Activated B cell treated with CpG ODN at 0.5 μM for 24 hours (primary cell): ENCODE measurements around the gene GLCCI1. TPM values are rescaled to one million over a fixed set of nuclear protein-coding genes. Genes with fewer than 3 reads are reported as not detected.

Experiments used
- ATAC-seq: fragments of 200-7000 bp; cut with Tn5 transposase; one replicate; pipeline ENCODE4 v1.10.0; 2021; ENCODE audit warnings: low read depth, mild to moderate bottlenecking, moderate library complexity
- CTCF ChIA-PET: fragments of 350-600 bp; sonication (Branson Sonifier 250); formaldehyde crosslinking; loops from one replicate; lab custom pipeline; 2021; ENCODE audit warnings: antibody characterized with exemption; lab: Charles Lee
- POLR2A ChIA-PET: fragments of 350-600 bp; sonication (Branson Sonifier 250); formaldehyde crosslinking; loops from one replicate; lab custom pipeline; 2021; ENCODE audit warnings: antibody characterized with exemption; lab: Charles Lee
- DNase-seq: peaks from one replicate; pipeline ENCODE4 v3.0.0; 2022
- H3K27ac Mint-ChIP-seq: one replicate; pipeline ENCODE4 v1.8.0; 2020; ENCODE audit warnings: mixed read lengths
- H3K27me3 Mint-ChIP-seq: one replicate; pipeline ENCODE4 v1.8.0; 2021; ENCODE audit warnings: mixed read lengths
- H3K36me3 Mint-ChIP-seq: one replicate; pipeline ENCODE4 v1.8.0; 2021; ENCODE audit warnings: low read depth, mixed read lengths
- H3K4me1 Mint-ChIP-seq: one replicate; pipeline ENCODE4 v1.8.0; 2021; ENCODE audit warnings: mixed read lengths
- H3K4me3 Mint-ChIP-seq: one replicate; pipeline ENCODE4 v1.8.0; 2020; ENCODE audit warnings: mild to moderate bottlenecking, mixed read lengths
- H3K9me3 Mint-ChIP-seq: one replicate; pipeline ENCODE4 v1.8.0; 2020; ENCODE audit warnings: mixed read lengths
- intact Hi-C: fragments of 100-400 bp; cut with micrococcal nuclease; formaldehyde crosslinking; loops from one replicate; pipeline ENCODE4 v1.15.1; 2024
- total RNA-seq: library from RNA; stranded (reverse); gene quantifications from 2 replicates; pipeline ENCODE4 v1.2.3, GENCODE V29; 2022
- TF ChIP-seq, protein P1 (sequence below): fragments of 200-600 bp; IDR thresholded peaks from one replicate; pipeline ENCODE4 v1.8.0; 2022; ENCODE audit warnings: antibody characterized with exemption, mild to moderate bottlenecking

GLCCI1 gene
- total RNA-seq, 1 donor from 2014 or later, result 37.4 TPM

DNA sequence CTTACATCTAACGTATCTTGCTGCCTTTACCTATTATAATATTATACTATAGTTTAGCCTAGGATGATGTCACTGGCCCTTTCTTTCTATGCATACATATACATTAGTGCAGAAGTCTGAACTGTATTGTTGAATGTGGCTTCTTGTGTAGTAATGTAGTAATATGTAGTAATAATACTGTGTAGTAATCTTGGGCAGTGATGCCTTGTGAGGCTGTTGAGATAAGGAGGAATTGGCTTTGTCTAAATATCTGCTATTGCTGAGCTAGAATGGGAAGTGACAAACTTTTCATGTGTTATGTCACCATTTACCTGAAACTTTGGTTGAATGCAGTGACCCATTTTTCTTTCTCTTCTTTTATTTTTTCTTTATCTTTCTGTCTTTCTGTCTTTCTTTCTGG is 11.0 kb downstream of the GLCCI1 start:
- no peak for DNase-seq
- POLR2A ChIA-PET, result interaction anchor here (3.9 kb wide), 1 partner anchor 11 kb away, joined by 32 read pairs; the partner anchor contains the start of gene GLCCI1

DNA sequence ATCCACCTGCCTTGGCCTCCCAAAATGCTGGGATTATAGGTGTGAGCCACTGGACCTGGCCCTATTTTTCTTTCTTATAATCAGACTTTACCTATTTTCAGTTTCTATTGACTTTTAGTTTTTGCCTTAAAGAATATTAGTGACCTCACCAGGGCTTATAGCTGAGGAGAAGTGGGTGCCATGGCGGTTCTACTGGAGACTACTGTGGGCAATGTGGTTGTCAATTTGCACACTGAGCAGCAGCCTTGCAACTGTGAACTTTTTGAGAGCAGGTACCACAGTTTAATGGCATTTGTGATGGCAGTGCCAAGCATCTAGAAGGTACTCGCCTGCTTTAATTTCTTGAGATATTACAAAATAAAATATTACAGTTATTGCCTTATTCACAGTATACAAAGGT is 11.5 kb downstream of the GLCCI1 start:
- ChIA-PET POLR2A (interaction anchor here (3.9 kb wide), 1 partner anchor 11 kb away, joined by 32 read pairs; the partner anchor contains the start of gene GLCCI1), CTCF (no interaction called here)
- intact Hi-C loops, result no loop called here
- DNase-seq (no peak), ATAC-seq (no peak)
- Mint-ChIP-seq H3K27ac (no peak overlapping the region), H3K27me3 (no peaks in the 10 kb centered on the region), H3K9me3 (no peaks in the 10 kb centered on the region), H3K4me3 (no peak overlapping the region), H3K4me1 (peaks cover 50% of the 10 kb centered on the region), H3K36me3 (peaks cover 7% of the 10 kb centered on the region)
- TF ChIP-seq, protein P1, sequence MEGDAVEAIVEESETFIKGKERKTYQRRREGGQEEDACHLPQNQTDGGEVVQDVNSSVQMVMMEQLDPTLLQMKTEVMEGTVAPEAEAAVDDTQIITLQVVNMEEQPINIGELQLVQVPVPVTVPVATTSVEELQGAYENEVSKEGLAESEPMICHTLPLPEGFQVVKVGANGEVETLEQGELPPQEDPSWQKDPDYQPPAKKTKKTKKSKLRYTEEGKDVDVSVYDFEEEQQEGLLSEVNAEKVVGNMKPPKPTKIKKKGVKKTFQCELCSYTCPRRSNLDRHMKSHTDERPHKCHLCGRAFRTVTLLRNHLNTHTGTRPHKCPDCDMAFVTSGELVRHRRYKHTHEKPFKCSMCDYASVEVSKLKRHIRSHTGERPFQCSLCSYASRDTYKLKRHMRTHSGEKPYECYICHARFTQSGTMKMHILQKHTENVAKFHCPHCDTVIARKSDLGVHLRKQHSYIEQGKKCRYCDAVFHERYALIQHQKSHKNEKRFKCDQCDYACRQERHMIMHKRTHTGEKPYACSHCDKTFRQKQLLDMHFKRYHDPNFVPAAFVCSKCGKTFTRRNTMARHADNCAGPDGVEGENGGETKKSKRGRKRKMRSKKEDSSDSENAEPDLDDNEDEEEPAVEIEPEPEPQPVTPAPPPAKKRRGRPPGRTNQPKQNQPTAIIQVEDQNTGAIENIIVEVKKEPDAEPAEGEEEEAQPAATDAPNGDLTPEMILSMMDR, result no peak

More for the DNA sequence above, 11.0 kb downstream of the GLCCI1 start:
- Mint-ChIP-seq H3K4me3 (no peak overlapping the region), H3K36me3 (peaks cover 7% of the 10 kb centered on the region), H3K27me3 (no peaks in the 10 kb centered on the region), H3K27ac (peak overlapping the region; percentile 41), H3K9me3 (no peaks in the 10 kb centered on the region), H3K4me1 (peaks cover 50% of the 10 kb centered on the region)
- CTCF ChIA-PET, result interaction anchor here (1.0 kb wide), 2 partner anchors 9 to 298 kb away, joined by 3 read pairs; no protein-coding TSS in a partner anchor
- intact Hi-C loops, result loop anchor here (2.0 kb wide), 1 partner anchor 17 kb away; no protein-coding TSS in a partner anchor
- no peak for ATAC-seq
- TF ChIP-seq, protein P1, result no peak

DNA sequence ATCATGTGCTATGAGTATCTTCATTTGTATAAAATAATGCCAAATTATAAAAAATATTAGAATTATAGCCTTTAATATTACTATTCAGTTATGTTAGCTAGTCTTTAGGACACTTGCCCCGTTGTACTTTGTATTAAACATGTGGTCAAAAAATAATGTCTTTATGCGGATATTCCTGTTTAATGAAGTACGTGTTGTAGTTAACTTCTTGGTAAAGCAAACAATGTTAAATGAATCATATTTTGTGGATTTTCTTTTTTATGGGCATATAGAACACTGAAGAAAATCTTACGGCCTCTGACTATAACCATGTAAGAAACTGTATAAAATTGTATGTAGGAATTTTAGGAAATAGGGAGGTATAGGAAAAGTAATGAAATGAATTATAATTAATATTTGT is 14.3 kb downstream of the GLCCI1 start:
- POLR2A ChIA-PET, result interaction anchor here (1.2 kb wide), 1 partner anchor 15 kb away, joined by 5 read pairs; the partner anchor contains the start of gene GLCCI1
- intact Hi-C loops, result no loop called here
- Mint-ChIP-seq H3K27me3 (no peaks in the 10 kb centered on the region), H3K9me3 (no peaks in the 10 kb centered on the region), H3K27ac (no peak overlapping the region), H3K4me3 (no peak overlapping the region), H3K36me3 (peaks cover 7% of the 10 kb centered on the region), H3K4me1 (peaks cover 50% of the 10 kb centered on the region)
- ATAC-seq (no peak), DNase-seq (no peak)
- CTCF ChIA-PET, result interaction anchor here (1.6 kb wide), 1 partner anchor 207 kb away, joined by 3 read pairs; no protein-coding TSS in a partner anchor
- TF ChIP-seq, protein P1, result no peak

DNA sequence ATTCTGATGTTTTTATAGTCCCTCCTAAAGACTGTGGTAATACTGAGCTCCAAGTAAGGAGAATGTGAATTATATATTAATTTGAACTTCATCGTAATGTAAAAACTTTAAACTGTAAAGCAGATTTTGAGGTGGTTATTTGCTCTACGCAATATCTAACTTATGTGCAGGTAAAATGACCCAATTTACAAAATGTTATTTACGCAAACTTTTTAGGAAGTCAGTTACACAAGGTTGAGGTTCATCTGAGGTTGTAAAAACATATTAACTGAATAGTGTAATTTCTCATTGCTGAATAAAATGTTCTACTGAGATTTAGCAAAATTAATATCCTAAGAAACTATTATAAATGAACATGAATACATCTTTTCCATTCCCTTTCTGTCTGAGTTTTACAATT is 15.8 kb downstream of the GLCCI1 start:
- ChIA-PET POLR2A (no interaction called here), CTCF (no interaction called here)
- ATAC-seq, result no peak
- Mint-ChIP-seq H3K4me3 (no peak overlapping the region), H3K9me3 (no peaks in the 10 kb centered on the region), H3K36me3 (peaks cover 7% of the 10 kb centered on the region), H3K27ac (no peak overlapping the region), H3K27me3 (no peaks in the 10 kb centered on the region), H3K4me1 (peaks cover 59% of the 10 kb centered on the region)
- TF ChIP-seq, protein P1, result no peak
- no peak for DNase-seq
- intact Hi-C loops, result no loop called here

DNA sequence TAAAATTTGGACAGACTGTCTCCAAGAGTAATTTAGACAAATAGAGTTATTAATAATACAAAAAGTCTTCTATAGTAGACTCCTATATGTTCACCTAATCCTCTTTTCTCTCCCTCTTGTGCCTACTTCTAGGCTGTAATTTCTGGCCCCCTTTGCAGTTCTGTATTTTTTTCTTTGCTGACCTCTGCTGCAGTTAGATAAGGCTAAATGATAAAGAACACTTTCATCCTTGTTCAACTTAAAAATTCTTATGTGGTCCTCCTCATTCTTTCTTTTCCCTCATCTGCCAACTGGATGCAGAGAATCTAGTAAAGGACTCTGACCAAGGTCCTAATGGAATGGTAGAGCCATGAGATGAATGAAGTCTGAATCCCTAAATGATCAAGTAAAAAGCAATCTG is 20.1 kb downstream of the GLCCI1 start:
- Mint-ChIP-seq H3K4me3 (no peak overlapping the region), H3K36me3 (peaks cover 9% of the 10 kb centered on the region), H3K9me3 (peaks cover 14% of the 10 kb centered on the region), H3K4me1 (peaks cover 50% of the 10 kb centered on the region), H3K27me3 (no peaks in the 10 kb centered on the region), H3K27ac (no peak overlapping the region)
- ChIA-PET CTCF (no interaction called here), POLR2A (interaction anchor here (0.6 to 1.0 kb wide), 2 partner anchors 19 to 24 kb away, joined by 3 read pairs; no protein-coding TSS in a partner anchor)
- ATAC-seq (no peak), DNase-seq (no peak)
- intact Hi-C loops, result loop anchor here (1.0 kb wide), 1 partner anchor 10 kb away; no protein-coding TSS in a partner anchor
- TF ChIP-seq, protein P1, result no peak
